Measurements from ENCODE around the gene NUCB2.
A peak's percentile ranks its signal among the peaks of the same experiment; 100 is the strongest.
"Not testable (repeated sequence)": the region's sequence is repeated elsewhere in the genome, so short reads cannot be mapped to it uniquely, and the experiment has no call there.

NUCB2 gene

GRCh38 chr11:17276236-17277023 is at the start of gene NUCB2:
Gene NUCB2, plus strand, starts transcription at chr11:17276739. Its CDS starts 18,585 bp downstream, at chr11:17295324.
- FAIRE-seq = peak; percentile 98
- peak; percentile 95 for DNase-seq (ENCODE audit: insufficient read length, low spot score)

- FAIRE-seq; DNase-seq (ENCODE audit: insufficient read length, low spot score): not testable (repeated sequence)
These were observed 48.2 kb upstream of the NUCB2 start for GRCh38 chr11:17228186-17228925.

- DNase-seq (ENCODE audit: insufficient read length, low spot score) = no peak
- FAIRE-seq = no peak
These were observed 46.9 kb upstream of the NUCB2 start for GRCh38 chr11:17229481-17230152.

- FAIRE-seq = no peak
- no peak for DNase-seq (ENCODE audit: insufficient read length, low spot score)
These were observed 45.4 kb upstream of the NUCB2 start for GRCh38 chr11:17230867-17231851.

- DNase-seq (ENCODE audit: insufficient read length, low spot score) (no peak), FAIRE-seq (no peak)
These were observed 43.4 kb upstream of the NUCB2 start for GRCh38 chr11:17233101-17233500.

GRCh38 chr11:17238377-17238776 is 38.2 kb upstream of the NUCB2 start:
- FAIRE-seq = no peak

GRCh38 chr11:17239927-17240326 is 36.6 kb upstream of the NUCB2 start:
- not testable (repeated sequence) for FAIRE-seq; DNase-seq (ENCODE audit: insufficient read length, low spot score)

More at GRCh38 chr11:17238377-17238776, 38.2 kb upstream of the NUCB2 start:
- DNase-seq (ENCODE audit: insufficient read length, low spot score) = no peak

GRCh38 chr11:17240780-17241179 is 35.8 kb upstream of the NUCB2 start:
- no peak for FAIRE-seq

GRCh38 chr11:17242954-17243353 is 33.6 kb upstream of the NUCB2 start:
- DNase-seq (ENCODE audit: insufficient read length, low spot score); FAIRE-seq: not testable (repeated sequence)

More at GRCh38 chr11:17240780-17241179, 35.8 kb upstream of the NUCB2 start:
- DNase-seq (ENCODE audit: insufficient read length, low spot score) = no peak

- FAIRE-seq = no peak
- DNase-seq (ENCODE audit: insufficient read length, low spot score) = no peak
These were observed 32.5 kb upstream of the NUCB2 start for GRCh38 chr11:17244046-17244445.

- no peak for FAIRE-seq
- DNase-seq (ENCODE audit: insufficient read length, low spot score) = no peak
These were observed 25.8 kb upstream of the NUCB2 start for GRCh38 chr11:17250561-17251350.

- DNase-seq (ENCODE audit: insufficient read length, low spot score) (no peak), FAIRE-seq (no peak)
These were observed 23.8 kb upstream of the NUCB2 start for GRCh38 chr11:17252704-17253103.

GRCh38 chr11:17256512-17256911 is 20.0 kb upstream of the NUCB2 start:
- FAIRE-seq = peak; percentile 38
- DNase-seq (ENCODE audit: insufficient read length, low spot score) = peak; percentile 52

GRCh38 chr11:17257196-17257595 is 19.3 kb upstream of the NUCB2 start:
- no peak for DNase-seq (ENCODE audit: insufficient read length, low spot score)
- FAIRE-seq = no peak

GRCh38 chr11:17258670-17259069 is 17.9 kb upstream of the NUCB2 start:
- DNase-seq (ENCODE audit: insufficient read length, low spot score) = no peak
- FAIRE-seq = no peak

GRCh38 chr11:17259519-17259918 is 17.0 kb upstream of the NUCB2 start:
- DNase-seq (ENCODE audit: insufficient read length, low spot score) = no peak
- no peak for FAIRE-seq

GRCh38 chr11:17260020-17260419 is 16.5 kb upstream of the NUCB2 start:
- FAIRE-seq (no peak), DNase-seq (ENCODE audit: insufficient read length, low spot score) (no peak)

- FAIRE-seq = no peak
- peak; percentile 24 for DNase-seq (ENCODE audit: insufficient read length, low spot score)
These were observed 12.8 kb upstream of the NUCB2 start for GRCh38 chr11:17263769-17264168.

GRCh38 chr11:17266781-17267180 is 9.8 kb upstream of the NUCB2 start:
- no peak for DNase-seq (ENCODE audit: insufficient read length, low spot score)
- FAIRE-seq = no peak
